Measurements from ENCODE around the gene CTIF.

CTIF gene

GRCh38 chr18:48600456-48601090 is 61.7 kb downstream of the CTIF start:
- no peak for DNase-seq (ENCODE audit: low read depth in 2 of 2)

GRCh38 chr18:48601343-48601742 is 62.5 kb downstream of the CTIF start:
- no peak for DNase-seq (ENCODE audit: low read depth in 2 of 2)

- DNase-seq (ENCODE audit: low read depth in 2 of 2) = no peak
Observed at GRCh38 chr18:48602759-48603390, 64.0 kb downstream of the CTIF start.

DNA sequence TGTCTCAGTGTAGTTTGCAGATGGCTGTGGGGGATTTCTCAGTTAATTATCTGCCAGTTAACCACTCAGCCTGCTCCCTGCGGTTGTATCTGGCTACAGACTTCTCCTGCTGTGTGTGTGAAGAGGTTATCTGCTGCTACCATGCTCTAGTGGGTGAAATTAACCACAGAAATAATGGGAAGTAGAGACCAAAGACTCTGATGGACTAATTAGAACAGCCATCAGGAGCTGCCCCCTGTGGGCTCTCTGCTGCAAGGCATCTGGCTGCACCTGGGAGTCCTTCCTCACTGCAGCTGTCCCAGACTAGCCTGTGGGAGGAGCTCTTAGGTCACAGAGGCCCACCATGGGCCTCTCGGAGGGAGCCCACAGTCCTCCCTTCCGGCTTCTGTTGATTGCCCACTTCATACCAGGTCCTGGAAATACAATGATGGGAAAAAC is 66.6 kb downstream of the CTIF start:
- no peak for DNase-seq (ENCODE audit: low read depth in 2 of 2)

DNA sequence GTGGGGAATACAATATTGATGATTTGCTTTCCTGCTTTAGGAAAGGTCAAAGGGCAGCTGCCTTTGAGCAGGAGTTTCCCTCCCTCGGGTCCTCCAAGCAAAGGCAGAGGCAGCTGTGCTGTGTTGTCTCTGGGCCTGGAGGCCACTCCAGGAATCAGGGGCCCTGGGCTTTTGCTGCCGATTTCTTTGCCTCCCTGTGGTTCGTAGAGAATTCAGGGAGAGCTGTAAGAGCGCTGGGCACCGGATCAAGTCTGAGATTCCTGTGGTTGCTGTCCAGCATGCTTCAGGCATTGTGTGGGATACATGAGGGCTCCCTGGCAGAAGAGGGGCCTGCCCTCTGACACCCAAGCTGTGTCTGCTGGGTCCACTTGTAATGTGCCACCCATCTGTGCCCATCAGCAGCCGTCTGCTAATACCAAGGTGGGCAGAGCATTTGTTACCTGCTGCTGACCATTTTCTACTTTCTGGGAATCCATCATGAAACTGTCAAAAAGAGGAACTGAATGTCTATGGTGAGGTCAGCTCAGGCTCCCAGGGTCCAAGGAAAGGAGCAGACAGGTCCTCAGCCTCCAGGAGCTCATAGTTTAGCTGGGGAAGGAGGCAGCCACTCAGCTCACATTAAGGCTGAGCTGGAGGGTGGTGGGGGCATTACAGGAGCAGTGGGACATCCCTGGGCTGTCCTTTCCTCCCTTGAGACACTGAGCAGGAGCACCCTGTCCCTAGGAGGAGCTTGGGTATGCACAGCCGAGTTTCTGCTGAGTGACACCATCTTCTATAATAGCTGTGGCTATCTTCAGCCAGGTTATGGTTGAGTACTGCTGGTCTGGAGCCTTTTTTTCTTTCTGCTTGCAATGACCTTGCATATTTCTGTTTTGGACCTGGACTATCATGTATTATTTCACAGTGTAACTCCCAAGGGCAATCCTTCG is 68.5 kb downstream of the CTIF start:
- DNase-seq (ENCODE audit: low read depth in 2 of 2) = peak; percentile 67 to 68

- DNase-seq (ENCODE audit: low read depth in 2 of 2) = no peak
Observed at GRCh38 chr18:48608581-48608980, 69.8 kb downstream of the CTIF start.

- DNase-seq (ENCODE audit: low read depth in 2 of 2) = no peak
Observed at GRCh38 chr18:48609114-48609513, 70.3 kb downstream of the CTIF start.

DNA sequence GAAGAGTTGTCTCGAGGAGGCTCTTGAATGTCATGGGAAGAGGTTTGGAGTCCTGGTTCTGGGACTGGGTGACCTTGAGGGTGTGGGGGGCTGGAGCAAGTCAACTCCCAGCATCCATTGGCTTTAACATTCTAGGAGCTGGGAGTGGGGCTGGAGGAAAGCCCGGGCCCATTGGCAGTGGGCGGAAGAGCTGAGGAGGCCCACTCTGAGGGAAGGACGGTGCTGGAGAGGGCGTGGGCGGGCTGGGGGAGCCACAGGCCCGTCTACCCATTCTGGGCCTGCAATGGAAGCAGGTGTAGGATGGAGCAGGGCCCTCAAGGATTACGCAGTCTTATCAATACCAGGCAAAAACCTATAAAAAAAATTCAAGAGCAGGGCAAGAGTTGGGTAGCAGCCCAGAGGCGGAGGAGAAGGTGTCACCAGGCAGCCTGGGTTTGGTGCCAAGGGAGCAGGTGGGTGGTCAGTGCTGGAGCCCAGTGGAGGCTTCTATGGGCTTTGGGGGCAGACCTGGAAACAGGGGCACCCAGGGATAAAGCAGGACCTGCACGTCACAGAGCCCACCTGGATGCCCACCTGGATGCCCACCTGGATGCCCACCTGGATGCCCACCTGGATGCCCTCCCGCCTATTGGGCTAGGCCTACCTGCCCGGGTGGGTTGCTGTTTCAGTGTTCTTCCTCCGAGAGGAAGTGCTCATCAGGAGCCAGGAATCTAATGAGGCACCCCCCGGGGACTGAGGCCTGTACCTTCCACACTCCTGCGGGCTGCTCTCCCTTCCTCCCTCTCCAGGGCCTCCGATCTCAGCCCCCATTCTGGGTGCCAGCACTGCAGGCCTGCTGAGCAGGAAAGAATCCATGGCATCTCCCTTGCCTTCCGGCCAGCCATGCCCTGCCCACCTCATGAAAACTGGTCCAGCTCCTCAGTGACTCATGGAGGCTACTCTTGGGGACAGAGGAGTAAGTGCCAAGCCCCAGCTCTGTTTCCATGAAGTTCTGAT is 71.3 kb downstream of the CTIF start:
- DNase-seq (ENCODE audit: low read depth in 2 of 2) = no peak

- no peak for DNase-seq (ENCODE audit: low read depth in 2 of 2)
Observed at GRCh38 chr18:48611203-48611602, 72.4 kb downstream of the CTIF start.

GRCh38 chr18:48611785-48612480 is 73.1 kb downstream of the CTIF start:
- no peak for DNase-seq (ENCODE audit: low read depth in 2 of 2)

GRCh38 chr18:48612511-48612910 is 73.7 kb downstream of the CTIF start:
- DNase-seq (ENCODE audit: low read depth in 2 of 2) = no peak

DNA sequence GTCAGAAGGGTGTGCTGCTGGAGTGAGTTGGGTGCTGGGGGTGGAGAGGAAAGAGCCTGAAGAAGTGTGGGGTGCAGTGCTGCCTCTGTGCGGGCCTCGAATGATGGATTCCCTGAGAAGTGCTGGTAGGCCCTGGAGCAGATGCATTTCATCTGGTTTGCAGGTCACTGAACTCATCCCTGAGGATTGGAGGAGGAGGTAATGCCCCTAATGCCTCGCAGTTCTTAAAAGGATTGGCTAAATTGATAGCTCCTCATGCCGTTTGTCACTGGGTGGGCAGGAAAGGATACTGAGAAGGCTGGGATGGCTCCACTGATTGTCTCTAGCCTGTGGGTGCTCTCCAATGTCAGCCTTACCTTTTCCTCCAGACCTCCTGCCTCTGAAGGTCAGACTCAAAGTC is 74.1 kb downstream of the CTIF start:
- DNase-seq (ENCODE audit: low read depth in 2 of 2) = no peak

- DNase-seq (ENCODE audit: low read depth in 2 of 2) = no peak
Observed at GRCh38 chr18:48613589-48614404, 75.0 kb downstream of the CTIF start.

DNA sequence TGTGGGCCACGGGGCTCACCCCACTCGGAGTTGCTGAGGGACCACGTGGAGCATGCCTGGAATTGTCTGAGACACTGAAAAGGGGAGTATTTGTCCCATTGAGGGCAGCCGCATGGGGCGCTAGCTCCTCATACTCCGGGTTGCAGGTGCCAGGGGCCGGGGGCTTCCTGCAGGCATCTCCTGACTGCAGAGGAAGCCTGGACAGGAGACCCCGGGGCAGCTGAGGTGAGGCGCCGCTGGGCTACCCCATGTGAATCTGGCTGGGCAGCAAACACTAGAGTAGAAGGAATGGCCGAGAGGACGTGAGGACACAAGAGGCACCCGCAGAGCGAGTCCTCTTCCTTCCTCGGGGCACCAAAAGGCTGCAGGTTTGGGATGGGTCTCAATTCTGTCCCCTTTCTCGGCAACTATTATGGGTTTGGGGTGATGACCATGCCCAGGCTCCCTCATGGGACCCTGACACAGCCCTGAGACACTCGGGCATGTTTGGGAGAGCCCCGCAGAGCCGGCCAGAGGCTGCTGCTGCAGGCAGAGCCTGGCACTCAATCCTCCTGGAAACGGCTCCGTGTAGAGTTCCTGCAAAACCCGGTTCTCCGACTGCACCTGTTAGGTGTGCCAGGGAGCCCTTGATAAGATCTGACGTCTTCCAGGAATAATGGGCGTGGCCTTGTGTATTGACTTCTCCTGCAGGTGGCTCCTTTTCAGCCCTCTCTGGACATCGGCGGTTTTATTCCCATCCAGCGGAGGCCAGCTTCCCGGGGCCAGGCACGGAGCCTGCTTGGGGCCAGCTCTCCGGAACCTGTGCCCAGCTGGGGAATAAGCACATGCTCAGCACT is 77.0 kb downstream of the CTIF start:
- no peak for DNase-seq (ENCODE audit: low read depth in 2 of 2)

- no peak for DNase-seq (ENCODE audit: low read depth in 2 of 2)
Observed at GRCh38 chr18:48616484-48617255, 77.8 kb downstream of the CTIF start.

GRCh38 chr18:48617844-48618497 is 79.1 kb downstream of the CTIF start:
- DNase-seq (ENCODE audit: low read depth in 2 of 2) = no peak

DNA sequence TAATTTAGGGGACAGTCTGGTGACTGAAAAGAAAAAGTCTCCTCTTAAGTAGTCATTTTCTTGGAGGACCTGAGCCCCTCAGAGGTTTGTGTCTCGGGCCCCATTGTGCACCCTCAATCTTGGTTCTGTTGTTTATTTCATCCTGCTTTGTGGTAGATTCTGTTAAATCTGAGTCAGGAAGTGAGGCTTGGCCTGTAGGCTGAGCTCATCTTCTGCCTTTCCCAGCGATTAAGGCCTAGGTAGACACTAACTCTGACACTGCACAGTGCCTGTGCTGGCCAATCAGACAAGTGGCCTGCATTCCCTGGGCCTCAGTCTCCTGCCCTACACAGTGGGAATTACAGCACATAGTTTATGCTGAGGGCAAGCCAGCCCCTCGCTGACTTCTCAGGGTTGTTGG is 80.2 kb downstream of the CTIF start:
- no peak for DNase-seq (ENCODE audit: low read depth in 2 of 2)

- DNase-seq (ENCODE audit: low read depth in 2 of 2) = no peak
Observed at GRCh38 chr18:48619501-48619900, 80.7 kb downstream of the CTIF start.
